Heart left ventricle (tissue), 13 donors: ENCODE results near the gene XDH.

Experiments
- CTCF ChIP-seq, 12 donors: fragments of 200-600 bp; sonication (generic) in 4 of 12; IDR thresholded peaks; one replicate each; pipeline versions ENCODE4 v1.5.0 to v1.8.0; 2018 to 2022; ENCODE audit warnings: antibody characterized with exemption in 12 of 12, mild to moderate bottlenecking in 5 of 12
- POLR2A ChIP-seq, 2 donors: fragments of 450-650 bp; IDR thresholded peaks; one replicate each; pipeline ENCODE4 v1.6.1; 2017; ENCODE audit warnings: antibody characterized with exemption in 2 of 2, mild to moderate bottlenecking in 2 of 2, moderate library complexity in 2 of 2
- donor health status: ischemic (EF 13 %, LVEDD 7.1; RV severe dilation, severe dysfunction).
- donor health status: DM: no; HTN: yes; CAD: no.
- donor health status: DM: no; HTN: no; CAD: no.
- donor health status: ischemic (EF 25% LVEDD 6.9; RV normal size, moderate dysfunction).
- donor health status: ischemic (EF 25% LVEDD 5.7; RV mildly dilated, moderate dysfunction).
- donor health status: ischemic (EF 35%, LVEDD 5.7; RV mildly dilated, moderate dysfunction).
- donor health status: nonischemic (EF 11% LVEDD 7.7; RV severe dilation, severe dysfunction).
- donor health status: DM: yes; HTN: yes; CAD: no.
- donor health status: PGD.
- donor health status: ischemic (EF 29% LVEDD 5.4; RV normal size, mild dysfunction).
- donor health status: nonischemic (EF 23%, LVEDD 6.1; RV moderate dilation, normal function).

- TF ChIP-seq CTCF (IDR thresholded peaks at IDR 0.05) (no peak), POLR2A (IDR thresholded peaks at IDR 0.05) (no peak)
Observed at GRCh38 chr2:31404827-31405226, 9.7 kb downstream of the XDH start.
